IPS-NIHi11 (cell line): ENCODE measurements around the gene PACRG.

Experiments used
- DNase-seq: peaks from one replicate; pipeline ENCODE4 v3.0.0; 2012; ENCODE audit warnings: mixed read lengths, low spot score

PACRG gene

GRCh38 chr6:163335056-163335455, 607.3 kb downstream of the PACRG start:
- DNase-seq, result no peak

DNA sequence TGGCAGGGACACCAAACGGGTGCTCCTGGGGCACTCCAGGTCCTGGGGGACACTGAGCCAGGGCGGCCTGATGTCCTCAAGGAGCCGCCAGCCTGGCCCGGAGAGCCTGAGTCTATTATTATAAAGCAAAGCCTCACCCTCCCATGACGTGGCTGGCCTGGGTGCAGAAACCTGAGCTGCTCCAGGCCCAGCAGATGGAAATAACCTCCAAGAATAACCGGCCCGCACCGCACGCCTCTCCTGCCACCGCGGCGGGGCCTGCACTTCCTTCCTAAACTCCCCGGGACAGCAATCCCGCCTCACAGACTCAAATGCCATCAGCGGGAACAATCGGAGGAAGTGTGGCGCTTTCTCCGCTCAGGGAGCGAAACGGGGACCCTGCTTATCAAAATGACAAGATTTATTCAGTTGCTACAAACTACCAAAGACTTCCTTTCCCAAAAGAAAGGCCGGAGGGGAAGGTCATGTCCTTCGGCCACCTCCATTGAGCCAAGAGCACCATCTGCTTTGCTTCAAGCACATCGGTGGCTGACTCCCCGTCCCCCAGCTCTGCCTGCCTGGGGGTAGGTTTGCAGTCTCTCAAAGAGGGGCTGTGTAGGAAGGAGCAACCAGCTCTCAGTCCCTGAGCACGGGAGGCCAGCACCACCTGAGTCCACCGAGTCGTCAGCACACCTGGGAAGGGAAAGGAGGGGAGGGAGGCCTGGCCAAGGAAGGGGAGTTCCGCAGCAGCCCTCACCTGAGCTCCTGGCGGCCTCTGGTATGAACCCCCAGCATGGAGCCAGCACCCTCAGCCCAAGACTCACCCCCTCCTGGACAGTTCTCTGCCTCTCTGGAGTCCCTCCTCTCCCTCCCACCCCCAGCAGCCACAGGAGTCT, 608.1 kb downstream of the PACRG start:
- peak; percentile 41 for DNase-seq

GRCh38 chr6:163336961-163337360, 609.2 kb downstream of the PACRG start:
- DNase-seq, result no peak

DNA sequence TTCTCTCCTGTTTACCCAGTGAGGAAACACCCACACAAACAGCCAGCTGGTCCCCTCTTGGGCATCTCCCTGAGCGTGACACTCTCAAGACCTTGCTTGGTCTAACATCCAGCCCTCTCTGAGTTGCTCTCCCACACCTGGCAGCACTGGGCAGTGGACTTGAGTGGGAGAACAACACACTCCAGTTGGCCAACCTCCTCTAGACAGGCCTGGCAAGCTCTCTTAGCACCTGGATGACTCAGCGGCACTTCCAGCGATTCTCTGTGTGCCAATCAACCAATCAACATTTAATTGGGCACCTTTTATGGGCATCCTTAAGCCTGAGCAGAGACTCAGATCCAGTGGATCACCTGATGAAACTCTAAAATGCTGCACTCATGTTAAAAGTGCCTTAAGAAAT, 610.2 kb downstream of the PACRG start:
- DNase-seq, result no peak

- DNase-seq, result peak; percentile 35
These were observed 611.1 kb downstream of the PACRG start for GRCh38 chr6:163338671-163339405.

DNA sequence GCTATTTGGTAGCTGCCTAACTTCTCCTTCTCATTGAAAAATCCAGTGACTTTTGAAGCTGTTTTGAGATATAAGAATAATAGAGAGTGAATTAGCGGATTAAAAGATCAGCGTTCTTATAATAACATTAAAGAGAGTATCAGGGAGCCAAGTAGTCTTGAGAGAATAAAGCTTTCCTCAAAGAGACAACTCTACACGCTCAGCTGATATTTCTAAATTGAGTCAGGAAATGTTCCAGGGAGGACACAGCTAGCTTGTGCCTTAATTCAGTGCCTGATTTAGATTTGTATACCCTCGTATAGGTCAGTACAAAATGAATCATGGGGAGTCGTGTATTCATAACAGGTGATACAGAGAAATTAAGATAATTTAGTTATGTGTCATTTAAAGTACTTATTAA, 611.7 kb downstream of the PACRG start:
- DNase-seq, result no peak

DNA sequence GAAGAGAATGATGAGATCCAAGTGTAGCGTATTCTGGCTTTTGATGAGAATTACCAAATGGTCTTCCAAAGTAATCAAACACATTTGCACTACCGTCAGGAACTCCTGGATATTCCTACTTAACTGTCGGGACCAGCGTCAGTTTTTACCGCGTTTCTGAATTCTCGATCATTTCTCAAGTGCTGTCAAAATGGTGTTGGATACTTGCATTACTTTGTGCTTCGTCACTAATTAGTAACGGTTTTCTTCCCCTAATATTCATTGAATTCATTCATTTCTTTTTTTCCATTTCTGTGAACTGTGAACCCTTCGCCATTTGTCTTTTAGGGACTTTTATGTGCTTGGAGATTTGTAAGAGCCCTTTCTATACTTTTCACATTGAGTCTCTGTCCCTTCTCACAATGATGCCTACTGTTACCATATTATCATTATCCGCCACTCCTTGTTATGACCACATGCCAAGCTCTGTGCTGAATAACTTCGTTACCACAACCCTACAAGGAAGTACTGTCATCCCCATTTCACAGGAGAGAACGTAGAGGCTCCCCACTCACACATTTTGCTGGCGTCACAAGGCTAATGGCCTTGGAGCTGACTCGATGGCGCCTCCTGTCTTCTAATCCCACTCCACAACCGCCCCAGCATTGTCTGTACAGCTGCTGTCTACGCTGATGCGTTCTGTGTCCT, 612.6 kb downstream of the PACRG start:
- no peak for DNase-seq

DNA sequence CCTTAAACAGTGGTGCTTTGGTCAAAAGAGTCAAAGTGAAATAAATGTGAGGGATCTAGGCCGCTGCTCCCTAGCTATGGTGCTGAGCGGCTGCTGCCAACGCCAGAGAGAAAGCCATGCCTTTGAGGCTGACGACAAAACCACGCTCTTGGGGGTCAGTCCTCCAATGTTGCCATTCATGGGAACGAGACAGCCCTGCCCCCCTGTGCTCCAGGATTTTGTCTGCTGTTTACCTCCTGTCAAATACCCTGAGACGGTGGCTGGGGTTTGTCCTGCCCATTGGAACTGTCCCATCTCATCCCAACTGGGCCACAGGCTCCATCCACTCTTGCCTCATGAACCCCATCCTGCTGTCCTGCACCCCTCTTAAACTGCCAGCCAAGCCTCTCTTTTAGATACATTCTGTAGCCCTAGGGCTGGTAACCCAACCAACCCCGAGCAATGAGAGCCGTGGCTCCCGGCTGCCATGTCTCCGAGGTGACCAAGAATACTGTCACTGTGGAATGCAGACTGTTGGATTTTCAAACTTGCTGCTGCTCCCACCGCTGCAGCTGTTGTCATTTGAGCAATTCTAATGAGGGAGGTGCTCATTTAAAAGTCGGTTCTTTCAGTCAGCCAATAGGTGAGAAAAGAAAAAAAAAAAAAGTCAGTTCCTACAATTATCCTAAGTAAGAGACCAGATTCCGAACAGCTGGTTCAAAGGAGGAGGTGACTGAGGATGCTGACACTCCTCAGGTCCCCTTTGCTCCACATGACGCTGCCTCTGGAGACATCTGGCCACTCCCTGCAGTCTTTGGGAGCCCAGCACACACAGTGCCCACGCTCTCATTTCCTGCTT, 613.7 kb downstream of the PACRG start:
- DNase-seq, result no peak

DNA sequence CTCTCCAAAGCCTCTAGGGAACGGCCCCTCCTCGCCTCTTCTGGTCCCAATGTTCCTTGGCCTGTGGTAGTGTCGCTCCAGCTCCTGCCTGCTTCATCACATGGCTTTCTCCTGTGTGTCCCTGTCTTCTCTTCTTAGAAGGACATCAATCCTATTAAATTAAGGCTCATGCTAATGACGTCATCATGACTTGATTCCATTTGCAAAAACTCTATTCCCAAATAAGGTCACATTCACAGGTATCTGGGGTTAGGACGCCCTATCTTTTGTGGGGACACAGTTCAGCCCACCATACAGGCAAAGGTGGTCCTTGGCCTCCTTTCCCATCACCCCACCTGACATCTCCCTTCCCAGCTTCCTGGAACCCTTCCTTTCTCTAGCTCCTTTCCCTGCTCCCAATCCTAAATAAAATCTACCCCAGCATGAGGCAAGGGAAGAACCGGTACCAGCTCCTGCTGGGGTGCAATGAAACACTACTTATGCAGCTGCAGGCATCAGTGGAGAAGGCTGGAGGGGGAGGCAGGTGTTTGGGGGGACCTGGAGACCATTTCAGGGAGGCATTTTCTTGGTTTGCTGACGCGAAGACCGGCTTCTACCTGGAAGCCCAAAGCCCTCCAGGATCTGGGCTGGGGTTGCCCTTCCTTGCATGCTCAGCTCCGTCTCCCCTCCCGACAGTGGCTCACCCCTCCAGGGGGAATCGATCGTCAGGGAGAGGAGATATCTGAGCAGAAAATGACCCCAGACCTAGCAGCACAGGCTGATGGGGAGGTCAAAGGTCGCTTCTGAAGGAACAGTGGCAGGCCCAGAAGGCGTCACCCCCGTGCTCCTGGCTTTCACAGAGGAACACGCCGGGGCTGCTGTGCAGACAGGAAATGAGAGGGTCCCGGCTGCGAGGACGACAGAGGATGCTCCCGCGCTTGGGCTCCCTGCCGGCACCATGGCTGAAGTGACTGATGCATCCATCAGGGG, 615.1 kb downstream of the PACRG start:
- DNase-seq, result no peak

GRCh38 chr6:163343609-163344008, 615.8 kb downstream of the PACRG start:
- no peak for DNase-seq

- no peak for DNase-seq
These were observed 616.6 kb downstream of the PACRG start for GRCh38 chr6:163344411-163344810.

GRCh38 chr6:163345931-163346330, 618.2 kb downstream of the PACRG start:
- DNase-seq, result no peak

- no peak for DNase-seq
These were observed 618.8 kb downstream of the PACRG start for GRCh38 chr6:163346497-163346961.

- no peak for DNase-seq
These were observed 619.3 kb downstream of the PACRG start for GRCh38 chr6:163347021-163347446.

DNA sequence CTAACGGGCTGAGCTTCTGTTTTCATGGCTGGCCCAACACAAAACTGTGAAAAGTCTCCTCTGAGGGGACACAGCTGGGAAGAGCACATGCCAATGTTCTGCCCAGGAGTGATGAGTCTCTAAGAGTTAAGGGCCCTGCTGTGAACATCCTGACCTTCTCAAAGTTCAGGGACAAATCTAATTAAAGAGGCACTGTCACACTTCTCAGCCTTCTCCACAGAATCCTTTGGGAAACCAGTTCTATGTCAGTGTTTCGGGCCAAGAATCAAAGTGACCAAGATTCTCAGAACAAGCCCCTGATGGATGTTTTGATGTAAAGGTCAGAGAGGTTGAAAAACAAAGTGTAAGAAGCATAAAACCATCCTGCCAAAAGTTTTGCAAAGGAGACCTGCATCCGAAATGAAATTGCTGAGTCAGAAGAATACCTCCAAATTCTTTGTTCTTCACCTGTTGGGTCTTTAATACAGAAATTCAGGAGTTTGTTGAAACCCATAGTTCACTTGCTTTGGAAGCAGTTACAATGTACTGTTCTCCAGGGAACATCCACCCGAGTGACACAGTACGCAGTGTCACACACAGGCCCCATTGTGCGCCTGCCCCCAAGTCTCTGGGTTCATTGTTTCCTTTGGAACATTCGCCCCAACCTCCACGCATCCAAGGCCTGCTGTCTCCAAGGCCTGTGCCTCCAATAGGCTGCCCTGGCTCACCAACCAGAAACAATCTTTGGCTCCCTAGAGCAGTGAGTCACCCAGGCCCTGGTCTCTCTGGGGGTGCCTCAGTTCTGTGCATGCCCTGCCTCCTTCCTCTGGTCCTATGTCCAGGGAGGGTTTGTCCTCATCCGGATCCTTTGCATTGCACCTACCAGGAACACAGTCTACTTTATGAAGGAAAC, 621.3 kb downstream of the PACRG start:
- no peak for DNase-seq

DNA sequence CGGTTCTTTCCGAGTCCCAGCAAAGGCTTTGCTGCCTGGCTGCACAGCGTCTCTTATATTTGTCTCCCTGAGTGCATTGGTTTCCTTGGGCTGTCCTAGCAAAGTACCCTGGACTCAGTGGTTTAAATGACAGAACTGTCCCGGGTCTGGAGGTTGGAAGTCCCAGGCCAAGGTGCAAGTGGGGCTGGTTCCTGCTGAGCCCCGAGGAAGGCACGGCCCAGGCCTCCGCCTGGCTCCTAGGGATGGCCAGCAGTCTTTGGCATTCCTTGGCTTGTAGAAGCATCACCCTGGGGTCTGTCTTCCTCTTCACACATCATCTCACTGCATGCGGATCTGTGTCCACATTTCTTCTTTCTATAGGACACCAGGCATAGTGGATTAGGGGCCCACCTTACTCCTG, 621.9 kb downstream of the PACRG start:
- DNase-seq, result no peak

GRCh38 chr6:163351013-163351412, 623.2 kb downstream of the PACRG start:
- DNase-seq, result no peak

- DNase-seq, result no peak
These were observed 624.4 kb downstream of the PACRG start for GRCh38 chr6:163352011-163352685.

GRCh38 chr6:163352966-163353365, 625.2 kb downstream of the PACRG start:
- DNase-seq, result no peak
